ENCODE results near the gene ATG5.

- TF ChIP-seq CTCF (conservative IDR thresholded peaks at IDR 0.05) = no peak
- no peak for TF ChIP-seq ZFX (IDR thresholded peaks at IDR 0.05)
These were observed 66.8 kb downstream of the ATG5 start for GRCh38 chr6:106258726-106259125.

Data from C4-2B (cell line).